Stimulated activated naive CD8-positive, alpha-beta T cell treated with anti-CD3 and anti-CD28 coated beads, Interleukin-15, amount 100 ng/mL, for 72 hours (primary cell): ENCODE measurements around the gene REG1A.

ENCODE experiments used
- ATAC-seq: fragments of 150-1000 bp; cut with Tn5 transposase; 2 replicates; pipeline ENCODE4 v1.10.0; 2021; ENCODE audit warnings: mild to moderate bottlenecking, moderate library complexity
- DNase-seq, 2 donors: peaks; one replicate each; pipeline ENCODE4 v3.0.0; 2021 to 2022
- H3K27ac Mint-ChIP-seq, 2 donors: one replicate each; pipeline ENCODE4 v1.8.0; 2022; ENCODE audit warnings: mild to moderate bottlenecking in 2 of 2, mixed read lengths in 2 of 2, moderate library complexity in 2 of 2
- H3K27me3 Mint-ChIP-seq: one replicate; pipeline ENCODE4 v1.8.0; 2022; ENCODE audit warnings: mixed read lengths
- H3K4me1 Mint-ChIP-seq: one replicate; pipeline ENCODE4 v1.8.0; 2022; ENCODE audit warnings: mild to moderate bottlenecking, mixed read lengths
- H3K4me3 Mint-ChIP-seq, 2 donors: one replicate each; pipeline ENCODE4 v1.8.0; 2022; ENCODE audit warnings: mild to moderate bottlenecking in 2 of 2, mixed read lengths in 2 of 2, moderate library complexity in 1 of 2
- H3K9me3 Mint-ChIP-seq, 2 donors: one replicate each; pipeline ENCODE4 v1.8.0; 2022; ENCODE audit warnings: mixed read lengths in 2 of 2

Gene REG1A

GRCh38 chr2:79162801-79163200 lies 42.5 kb downstream of the REG1A start:
- no peak overlapping the region for H3K4me3 Mint-ChIP-seq
- no peaks in the 10 kb centered on the region for H3K4me1 Mint-ChIP-seq
- H3K27ac Mint-ChIP-seq = no peak overlapping the region
- ATAC-seq (no peak), DNase-seq (no peak)
- peaks cover 5 to 9% of the 10 kb centered on the region in 2 donors for H3K9me3 Mint-ChIP-seq
- H3K27me3 Mint-ChIP-seq = no peaks in the 10 kb centered on the region

GRCh38 chr2:79171348-79171958 lies 51.2 kb downstream of the REG1A start:
- H3K27me3 Mint-ChIP-seq = no peaks in the 10 kb centered on the region
- DNase-seq (no peak), ATAC-seq (no peak)
- H3K4me1 Mint-ChIP-seq = no peaks in the 10 kb centered on the region
- H3K4me3 Mint-ChIP-seq = no peak overlapping the region
- no peak overlapping the region for H3K27ac Mint-ChIP-seq
- H3K9me3 Mint-ChIP-seq = peaks cover 9% of the 10 kb centered on the region in 2 donors
